Endodermal cell (in vitro differentiated cells): ENCODE results near the gene LAMA4. TPM values are rescaled to one million over a fixed set of nuclear protein-coding genes. Genes with fewer than 3 reads are reported as not detected.
A peak's percentile ranks its signal among the peaks of the same experiment; 100 is the strongest.

Source experiments
- DNase-seq: peaks from one replicate; pipeline ENCODE4 v3.0.0-alpha.2; 2017
- H3K27ac ChIP-seq: 2 replicates; pipeline ENCODE4 v1.5.1; 2013; ENCODE audit warnings: mild to moderate bottlenecking, low read depth, low read length, moderate library complexity
- H3K27me3 ChIP-seq: 2 replicates; pipeline ENCODE4 v1.6.1; 2013; ENCODE audit warnings: mild to moderate bottlenecking, low read length, moderate library complexity; ENCODE audit not compliant: insufficient read depth, control insufficient read depth, poor library complexity, severe bottlenecking
- H3K36me3 ChIP-seq: 2 replicates; pipeline ENCODE4 v1.7.0; 2013; ENCODE audit warnings: mild to moderate bottlenecking, low read length, moderate library complexity; ENCODE audit not compliant: control insufficient read depth, insufficient read depth
- H3K4me1 ChIP-seq: one replicate; pipeline ENCODE4 v1.7.0; 2013; ENCODE audit warnings: low read length; ENCODE audit not compliant: control insufficient read depth, insufficient read depth
- H3K4me3 ChIP-seq: 2 replicates; pipeline ENCODE4 v1.5.1; 2013; ENCODE audit warnings: mild to moderate bottlenecking, low read length, moderate library complexity
- H3K9ac ChIP-seq: 2 replicates; pipeline ENCODE4 v1.6.1; 2013; ENCODE audit warnings: mild to moderate bottlenecking, low read length, moderate library complexity; ENCODE audit not compliant: poor library complexity, severe bottlenecking; ENCODE audit errors: extremely low read depth
- H3K9me3 ChIP-seq: 2 replicates; pipeline ENCODE4 v1.6.1; 2013; ENCODE audit warnings: mild to moderate bottlenecking, low read length, moderate library complexity; ENCODE audit not compliant: control insufficient read depth
- H3K27ac Mint-ChIP-seq: 2 replicates; pipeline ENCODE4 v1.8.0; 2020; ENCODE audit warnings: mixed read lengths
- H3K27me3 Mint-ChIP-seq: 2 replicates; pipeline ENCODE4 v1.8.0; 2021; ENCODE audit warnings: mild to moderate bottlenecking, mixed read lengths; ENCODE audit not compliant: insufficient read depth
- H3K36me3 Mint-ChIP-seq: 2 replicates; pipeline ENCODE4 v1.8.0; 2020; ENCODE audit warnings: low read depth, mixed read lengths
- H3K4me1 Mint-ChIP-seq: 2 replicates; pipeline ENCODE4 v1.8.0; 2020; ENCODE audit warnings: mixed read lengths
- H3K4me3 Mint-ChIP-seq: 2 replicates; pipeline ENCODE4 v1.8.0; 2020; ENCODE audit warnings: mild to moderate bottlenecking, moderate library complexity, mixed read lengths
- H3K9me3 Mint-ChIP-seq: 2 replicates; pipeline ENCODE4 v1.8.0; 2020; ENCODE audit warnings: mild to moderate bottlenecking, mixed read lengths
- WGBS, 2 experiments: methylation state at CpG; one replicate each; pipeline versions ENCODE4 v1.1.5 to v1.1.7; 2013; ENCODE audit warnings: missing lambda C conversion rate in 2 of 2, mixed read lengths in 1 of 2; ENCODE audit not compliant: insufficient coverage in 1 of 2, insufficient read length in 1 of 2; 5-methylcytosine and 5-hydroxymethylcytosine counted together
- total RNA-seq, 2 donors: library from RNA; stranded (reverse); fragmentation: NEBNext Ultra II Directional in 1 of 2; extraction: Animal tissue kit (Norgen Biotek cat#: 25700) in 1 of 2; gene quantifications; 2 replicates in 1 of 2; 3 replicates in 1 of 2; pipeline ENCODE4 v1.2.1, GENCODE V29; 2021
- TF ChIP-seq, protein P1 (sequence below): fragments of 200-600 bp; sonication (generic); conservative IDR thresholded peaks from 2 replicates; pipeline ENCODE4 v1.5.0; 2021; ENCODE audit warnings: antibody characterized with exemption, mild to moderate bottlenecking

Gene LAMA4
- total RNA-seq, 2 donors from 2014 or later, result 0.24 to 3.7 TPM

DNA sequence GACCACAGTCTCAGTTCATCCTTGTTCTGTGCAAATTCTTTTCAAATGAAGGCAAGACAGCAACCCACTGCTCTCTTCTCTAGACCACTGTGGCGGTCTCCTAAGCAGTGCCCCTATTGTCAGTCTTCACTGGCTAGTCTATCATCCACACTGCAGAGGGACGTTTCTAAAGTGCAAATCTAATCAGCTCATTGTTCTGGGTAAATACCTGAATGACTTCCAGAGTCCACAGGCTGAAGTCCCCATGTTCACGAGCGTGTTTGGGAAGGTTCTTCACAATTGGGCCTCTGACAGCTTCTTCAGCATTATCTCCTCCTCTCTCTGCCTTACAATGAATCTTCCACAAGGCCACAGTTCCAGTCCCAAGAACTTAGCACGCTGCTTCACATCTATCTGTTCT lies 73.2 kb downstream of the LAMA4 start:
- DNase-seq, result no peak
- H3K4me3 ChIP-seq, result no peak overlapping the region
- TF ChIP-seq, protein P1, sequence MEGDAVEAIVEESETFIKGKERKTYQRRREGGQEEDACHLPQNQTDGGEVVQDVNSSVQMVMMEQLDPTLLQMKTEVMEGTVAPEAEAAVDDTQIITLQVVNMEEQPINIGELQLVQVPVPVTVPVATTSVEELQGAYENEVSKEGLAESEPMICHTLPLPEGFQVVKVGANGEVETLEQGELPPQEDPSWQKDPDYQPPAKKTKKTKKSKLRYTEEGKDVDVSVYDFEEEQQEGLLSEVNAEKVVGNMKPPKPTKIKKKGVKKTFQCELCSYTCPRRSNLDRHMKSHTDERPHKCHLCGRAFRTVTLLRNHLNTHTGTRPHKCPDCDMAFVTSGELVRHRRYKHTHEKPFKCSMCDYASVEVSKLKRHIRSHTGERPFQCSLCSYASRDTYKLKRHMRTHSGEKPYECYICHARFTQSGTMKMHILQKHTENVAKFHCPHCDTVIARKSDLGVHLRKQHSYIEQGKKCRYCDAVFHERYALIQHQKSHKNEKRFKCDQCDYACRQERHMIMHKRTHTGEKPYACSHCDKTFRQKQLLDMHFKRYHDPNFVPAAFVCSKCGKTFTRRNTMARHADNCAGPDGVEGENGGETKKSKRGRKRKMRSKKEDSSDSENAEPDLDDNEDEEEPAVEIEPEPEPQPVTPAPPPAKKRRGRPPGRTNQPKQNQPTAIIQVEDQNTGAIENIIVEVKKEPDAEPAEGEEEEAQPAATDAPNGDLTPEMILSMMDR, result no peak
- H3K27ac ChIP-seq, result no peak overlapping the region
- no peak overlapping the region for H3K9ac ChIP-seq
- no peaks in the 10 kb centered on the region for H3K9me3 ChIP-seq
- no peaks in the 10 kb centered on the region for H3K36me3 Mint-ChIP-seq
- H3K36me3 ChIP-seq, result no peaks in the 10 kb centered on the region
- WGBS, 2 experiments, result 70 to 86% methylated on average over 4 to 5 of the region's 5 CpGs
- H3K27me3 ChIP-seq, result no peaks in the 10 kb centered on the region
- no peaks in the 10 kb centered on the region for H3K9me3 Mint-ChIP-seq
- peaks cover 1% of the 10 kb centered on the region for H3K4me1 Mint-ChIP-seq
- H3K4me1 ChIP-seq, result no peaks in the 10 kb centered on the region
- H3K27ac Mint-ChIP-seq, result no peak overlapping the region
- H3K27me3 Mint-ChIP-seq, result peaks cover 5% of the 10 kb centered on the region
- no peak overlapping the region for H3K4me3 Mint-ChIP-seq

DNA sequence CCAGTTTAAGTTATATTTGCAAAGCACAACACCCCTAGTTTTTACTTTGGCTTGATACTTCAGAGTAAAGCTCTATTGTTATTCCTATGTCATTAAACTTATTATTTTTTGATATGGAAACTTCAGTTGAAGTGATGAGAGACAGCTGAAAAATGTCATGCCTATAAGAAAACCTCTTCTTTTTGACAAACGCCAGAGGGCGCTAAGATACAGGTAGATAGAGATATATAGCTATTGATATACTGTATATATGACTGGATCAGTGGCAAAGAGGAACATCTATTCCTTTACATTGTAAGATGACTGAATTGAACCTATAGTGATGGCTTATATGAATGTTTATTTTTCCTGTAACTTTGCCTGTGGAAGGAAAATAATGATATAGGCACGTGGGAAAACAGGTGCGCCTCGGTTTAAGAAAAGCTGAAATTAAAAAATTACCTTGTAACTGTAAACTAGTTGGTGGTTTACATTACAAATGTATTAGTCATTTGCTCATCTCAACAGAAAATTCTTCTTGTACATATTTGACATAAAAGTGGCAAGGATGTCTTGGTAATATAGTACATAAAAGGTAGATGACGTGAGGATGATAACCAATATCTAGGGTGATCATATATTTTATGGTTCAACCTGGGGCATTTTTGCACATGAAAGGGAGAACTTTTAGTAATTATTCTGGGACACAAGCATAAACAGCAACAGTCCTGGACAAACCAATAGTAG lies 74.1 kb downstream of the LAMA4 start:
- no peaks in the 10 kb centered on the region for H3K9me3 ChIP-seq
- Mint-ChIP-seq H3K36me3 (no peaks in the 10 kb centered on the region), H3K27ac (no peak overlapping the region), H3K27me3 (peaks cover 5% of the 10 kb centered on the region), H3K4me1 (peaks cover 1% of the 10 kb centered on the region), H3K9me3 (no peaks in the 10 kb centered on the region), H3K4me3 (no peak overlapping the region)
- H3K4me1 ChIP-seq, result no peaks in the 10 kb centered on the region
- H3K36me3 ChIP-seq, result no peaks in the 10 kb centered on the region
- TF ChIP-seq, protein P1, result peak; percentile 90
- no peak overlapping the region for H3K4me3 ChIP-seq
- no peaks in the 10 kb centered on the region for H3K27me3 ChIP-seq
- H3K27ac ChIP-seq, result no peak overlapping the region
- WGBS, 2 experiments, result 62 to 100% methylated on average over 1 to 6 of the region's 6 CpGs
- H3K9ac ChIP-seq, result no peak overlapping the region
- peak; percentile 66 for DNase-seq

DNA sequence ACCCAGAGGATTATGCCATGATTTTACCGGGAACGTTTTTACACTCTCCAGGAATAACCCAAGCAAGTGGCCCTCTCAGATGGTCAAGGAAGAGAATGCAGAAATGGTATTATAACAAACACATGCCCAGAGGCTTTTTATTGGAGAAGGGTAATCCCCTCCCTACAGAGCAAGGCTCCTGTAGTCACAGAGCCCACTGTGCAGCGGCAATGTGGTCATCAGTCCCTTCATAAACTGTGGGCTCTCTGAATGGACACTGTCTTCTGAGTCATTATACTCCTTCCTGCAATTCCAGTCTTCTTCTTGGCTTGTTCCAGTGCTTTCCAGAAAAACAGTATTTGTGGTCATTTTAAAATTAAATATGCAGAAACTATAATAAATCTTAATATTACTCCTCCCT lies 74.7 kb downstream of the LAMA4 start:
- H3K27ac ChIP-seq, result no peak overlapping the region
- Mint-ChIP-seq H3K4me1 (peaks cover 1% of the 10 kb centered on the region), H3K36me3 (no peaks in the 10 kb centered on the region), H3K9me3 (no peaks in the 10 kb centered on the region), H3K27ac (no peak overlapping the region), H3K4me3 (no peak overlapping the region), H3K27me3 (peaks cover 5% of the 10 kb centered on the region)
- TF ChIP-seq, protein P1, result no peak
- H3K9me3 ChIP-seq, result no peaks in the 10 kb centered on the region
- no peaks in the 10 kb centered on the region for H3K4me1 ChIP-seq
- H3K4me3 ChIP-seq, result no peak overlapping the region
- 95 to 100% methylated on average over 1 to 3 of the region's 3 CpGs for WGBS, 2 experiments
- no peak for DNase-seq
- H3K36me3 ChIP-seq, result no peaks in the 10 kb centered on the region
- H3K27me3 ChIP-seq, result no peaks in the 10 kb centered on the region
- no peak overlapping the region for H3K9ac ChIP-seq
